NCI-H82 treated with DMSO at 0.1 percent for 48 hours (cell line): ENCODE results near the gene TRIM59.
A peak's percentile ranks its signal among the peaks of the same experiment; 100 is the strongest.
"Not testable (repeated sequence)": the region's sequence is repeated elsewhere in the genome, so short reads cannot be mapped to it uniquely, and the experiment has no call there.

ENCODE experiments used
- DNase-seq: peaks from one replicate; lab custom pipeline; 2025; ENCODE audit not compliant: unreplicated experiment; lab: John Stamatoyannopoulos, UW

TRIM59 gene

GRCh38 chr3:160458151-160458550 lies 8.6 kb upstream of the TRIM59 start:
- peak; percentile 91 for DNase-seq

- peak; percentile 52 for DNase-seq
Measured at GRCh38 chr3:160455846-160456245, 6.3 kb upstream of the TRIM59 start.

- peak; percentile 59 for DNase-seq
Measured at GRCh38 chr3:160454995-160455394, 5.4 kb upstream of the TRIM59 start.

GRCh38 chr3:160452251-160452650 lies 2.7 kb upstream of the TRIM59 start:
- not testable (repeated sequence) for DNase-seq

GRCh38 chr3:160451602-160452001 lies 2.0 kb upstream of the TRIM59 start:
- no peak for DNase-seq

- DNase-seq = no peak
Measured at GRCh38 chr3:160450846-160451245, 1.3 kb upstream of the TRIM59 start.

GRCh38 chr3:160448845-160449635 lies 546 bp downstream of the TRIM59 start:
- no peak for DNase-seq

- DNase-seq = no peak
Measured at GRCh38 chr3:160447544-160447943, 2.0 kb downstream of the TRIM59 start.

GRCh38 chr3:160446522-160447056 lies 3.0 kb downstream of the TRIM59 start:
- no peak for DNase-seq

GRCh38 chr3:160445854-160446253 lies 3.7 kb downstream of the TRIM59 start:
- no peak for DNase-seq

GRCh38 chr3:160444411-160444810 lies 5.2 kb downstream of the TRIM59 start:
- no peak for DNase-seq

- no peak for DNase-seq
Measured at GRCh38 chr3:160440687-160441086, 8.9 kb downstream of the TRIM59 start.

GRCh38 chr3:160437083-160437455 lies 12.5 kb downstream of the TRIM59 start:
- no peak for DNase-seq

- DNase-seq = no peak
Measured at GRCh38 chr3:160435747-160436146, 13.8 kb downstream of the TRIM59 start.

GRCh38 chr3:160435095-160435494 lies 14.5 kb downstream of the TRIM59 start:
- no peak for DNase-seq

GRCh38 chr3:160434071-160434470 lies 15.5 kb downstream of the TRIM59 start:
- no peak for DNase-seq

- DNase-seq = no peak
Measured at GRCh38 chr3:160427832-160428424, 21.7 kb downstream of the TRIM59 start.

- no peak for DNase-seq
Measured at GRCh38 chr3:160417311-160417710, 32.3 kb downstream of the TRIM59 start.

GRCh38 chr3:160413613-160414248 lies 35.9 kb downstream of the TRIM59 start:
- peak; percentile 66 for DNase-seq

- DNase-seq = no peak
Measured at GRCh38 chr3:160412477-160412876, 37.1 kb downstream of the TRIM59 start.

- no peak for DNase-seq
Measured at GRCh38 chr3:160409812-160410610, 39.6 kb downstream of the TRIM59 start.
